HG02623 (cell line): ENCODE measurements around the gene CFAP61.
"Not testable (repeated sequence)": the region's sequence is repeated elsewhere in the genome, so short reads cannot be mapped to it uniquely, and the experiment has no call there.

Source experiments
- ATAC-seq: cut with Tn5 transposase; IDR thresholded peaks from one replicate; pipeline ENCODE4 v1.9.1; 2021; ENCODE audit warnings: moderate library complexity; ENCODE audit not compliant: unreplicated experiment

Gene CFAP61

GRCh38 chr20:20317621-20318364 is 265.5 kb downstream of the CFAP61 start:
- ATAC-seq = peak; percentile 23

GRCh38 chr20:20318365-20319161 is 266.2 kb downstream of the CFAP61 start:
- no peak for ATAC-seq

DNA sequence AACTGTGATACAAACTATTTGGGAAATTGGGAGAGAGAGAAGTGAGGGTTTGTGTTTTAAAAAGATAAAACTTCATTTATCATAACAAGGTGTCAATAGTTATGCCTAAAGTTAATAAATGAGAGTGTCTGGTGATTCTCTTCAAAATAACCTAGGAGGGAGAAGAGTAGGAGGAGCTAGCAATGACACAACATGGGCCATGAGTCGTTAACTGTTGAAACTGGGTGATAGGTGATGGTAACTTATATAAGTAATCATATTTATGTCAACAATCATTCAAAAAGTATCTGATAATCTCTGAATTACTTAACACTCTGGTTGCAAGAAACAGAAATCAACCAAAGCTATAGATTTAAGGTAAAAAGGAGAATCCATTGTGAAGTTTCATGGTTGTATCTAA is 268.8 kb downstream of the CFAP61 start:
- no peak for ATAC-seq

GRCh38 chr20:20321917-20322316 is 269.6 kb downstream of the CFAP61 start:
- no peak for ATAC-seq

DNA sequence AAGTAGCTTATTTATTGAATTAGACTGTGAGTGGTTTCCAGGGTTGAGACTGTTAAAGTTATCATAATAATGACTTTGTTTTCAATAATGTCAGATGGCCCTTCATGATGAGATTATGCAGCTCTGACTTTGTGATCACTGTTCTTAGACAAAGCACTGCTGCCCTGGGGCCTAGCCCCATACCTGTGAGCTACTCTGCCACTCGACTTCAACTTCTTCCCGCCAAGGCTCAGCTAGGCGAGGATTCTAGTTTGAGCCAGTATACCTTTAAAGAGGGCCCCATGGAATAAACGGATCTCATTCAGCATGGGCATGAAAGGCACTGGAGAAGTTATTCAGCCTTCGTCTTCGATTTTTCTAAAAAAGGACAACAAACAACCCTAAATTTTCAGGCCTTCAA is 270.6 kb downstream of the CFAP61 start:
- no peak for ATAC-seq

DNA sequence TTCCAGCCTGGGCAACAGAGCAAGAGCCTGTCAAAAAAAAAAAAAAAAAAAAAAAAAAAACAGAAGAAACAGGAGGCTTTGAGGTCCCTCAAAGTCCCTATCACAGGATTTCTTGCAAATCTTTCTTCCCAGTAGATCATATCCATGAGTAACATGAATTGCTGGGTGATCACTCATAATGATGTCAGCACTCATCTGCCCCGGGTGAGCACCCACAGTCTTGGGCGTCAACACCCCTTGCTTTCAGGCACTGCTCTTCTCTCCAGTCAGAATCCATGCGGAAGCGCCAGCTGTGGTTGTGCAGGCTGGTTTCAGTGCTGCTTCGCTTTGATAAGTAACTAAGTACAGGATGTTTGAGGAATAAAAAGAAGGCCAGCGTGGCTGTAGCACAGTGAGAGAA is 275.4 kb downstream of the CFAP61 start:
- no peak for ATAC-seq

- ATAC-seq = no peak
Measured at GRCh38 chr20:20329564-20329963, 277.2 kb downstream of the CFAP61 start.

- no peak for ATAC-seq
Measured at GRCh38 chr20:20331156-20331555, 278.8 kb downstream of the CFAP61 start.

DNA sequence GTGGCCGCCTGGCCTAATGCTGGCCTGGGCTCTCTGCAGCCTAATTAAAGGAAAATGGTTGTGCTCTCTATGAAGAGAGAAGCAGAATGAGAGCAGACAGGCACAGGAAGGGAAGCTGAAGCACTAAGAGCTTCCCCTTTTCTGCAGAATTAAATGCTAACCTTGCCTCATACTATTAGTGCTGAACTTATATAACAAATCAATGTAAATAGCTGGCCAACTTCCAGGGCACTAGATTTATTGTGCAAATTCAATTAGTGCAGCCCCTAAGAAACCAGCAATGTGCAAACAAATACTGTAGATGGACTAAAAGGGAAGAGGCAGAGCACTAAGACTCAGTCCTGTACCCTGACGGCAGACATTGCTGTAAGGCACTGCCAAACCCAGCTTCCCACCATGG is 279.5 kb downstream of the CFAP61 start:
- ATAC-seq = no peak

DNA sequence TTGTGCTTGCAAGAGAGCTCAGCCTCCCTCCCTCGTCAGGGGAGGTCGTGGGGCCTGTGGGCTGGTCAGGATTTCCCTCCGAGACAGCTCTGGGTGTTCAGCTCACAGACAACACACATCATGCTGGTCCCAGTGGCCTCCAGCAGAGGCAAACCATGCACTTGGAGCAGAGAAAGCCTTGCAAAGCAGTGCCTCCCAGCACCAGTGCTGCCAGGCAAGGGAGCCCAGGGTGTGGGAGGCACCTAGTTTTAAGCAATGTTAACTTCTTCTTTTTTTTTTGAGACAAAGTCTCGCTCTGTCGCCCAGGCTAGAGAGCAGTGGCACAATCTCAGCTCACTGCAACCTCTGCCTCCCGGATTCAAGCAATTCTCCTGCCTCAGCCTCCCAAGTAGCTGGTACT is 281.5 kb downstream of the CFAP61 start:
- no peak for ATAC-seq

DNA sequence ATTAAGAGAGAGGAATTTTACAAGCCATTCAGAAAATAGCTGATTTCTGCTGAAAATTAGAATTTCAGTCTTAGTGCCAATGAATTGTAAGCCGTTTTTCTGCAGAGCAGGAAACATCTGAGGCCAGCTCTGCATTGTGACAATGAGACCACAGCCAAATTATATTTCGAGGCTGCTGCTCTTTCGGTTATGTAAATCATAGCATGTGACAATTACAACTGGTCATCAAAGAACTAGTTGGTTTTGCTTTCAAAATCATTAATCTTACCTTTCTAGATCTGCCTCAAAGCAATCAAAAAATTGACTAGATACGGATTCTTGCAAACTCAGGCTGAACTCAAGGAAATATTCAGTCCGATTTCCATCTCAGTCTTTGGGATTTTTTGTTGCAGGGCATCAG is 282.2 kb downstream of the CFAP61 start:
- ATAC-seq = peak; percentile 97

DNA sequence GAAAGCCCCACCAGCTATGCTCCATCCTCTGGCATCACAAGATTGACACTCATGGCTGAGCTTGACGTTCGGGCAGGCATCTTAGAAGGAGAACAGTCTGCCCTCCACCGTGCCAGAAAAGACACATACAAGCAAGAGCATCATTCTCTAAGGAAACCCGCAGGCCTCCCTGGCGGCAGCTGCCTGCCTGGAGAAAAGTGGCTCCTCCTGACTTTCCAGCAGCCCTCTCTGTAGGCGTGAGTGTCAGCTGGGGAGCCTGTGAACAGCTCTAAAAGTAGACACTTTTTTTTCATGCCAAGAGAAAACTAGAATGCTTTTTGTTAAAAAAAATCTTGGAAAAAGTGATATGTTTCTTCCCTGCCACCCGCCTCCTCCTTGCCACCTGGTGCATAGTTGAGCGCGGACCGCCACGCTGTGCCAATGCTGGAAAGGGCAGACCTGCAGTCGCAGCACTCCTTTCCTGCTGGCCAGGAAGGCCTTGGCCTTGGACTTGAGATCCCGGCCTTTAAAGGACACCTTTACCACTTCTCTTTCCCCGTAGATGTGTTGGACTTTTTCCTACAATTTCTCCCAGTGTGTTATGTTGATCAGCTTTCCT is 285.9 kb downstream of the CFAP61 start:
- ATAC-seq = no peak

- ATAC-seq = no peak
Measured at GRCh38 chr20:20340443-20340842, 288.1 kb downstream of the CFAP61 start.

DNA sequence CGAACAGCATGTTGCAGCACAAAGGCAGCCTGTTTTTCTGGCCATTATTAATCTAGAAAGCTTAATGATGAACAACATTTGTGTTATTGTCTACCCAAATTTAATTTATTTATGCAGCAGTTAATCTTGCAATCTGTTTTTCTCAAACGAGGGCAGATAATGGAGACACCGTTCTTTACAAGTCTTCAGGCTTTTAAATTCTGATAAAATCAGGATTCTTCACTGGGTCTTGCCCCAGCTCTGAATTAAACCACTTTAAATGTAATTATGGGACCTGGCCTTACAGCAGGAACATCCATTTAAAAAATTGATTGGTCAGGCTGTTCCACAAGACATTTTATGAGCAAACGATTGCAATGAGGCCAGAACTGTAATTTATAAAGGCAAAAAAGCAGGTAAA is 289.0 kb downstream of the CFAP61 start:
- ATAC-seq = no peak

DNA sequence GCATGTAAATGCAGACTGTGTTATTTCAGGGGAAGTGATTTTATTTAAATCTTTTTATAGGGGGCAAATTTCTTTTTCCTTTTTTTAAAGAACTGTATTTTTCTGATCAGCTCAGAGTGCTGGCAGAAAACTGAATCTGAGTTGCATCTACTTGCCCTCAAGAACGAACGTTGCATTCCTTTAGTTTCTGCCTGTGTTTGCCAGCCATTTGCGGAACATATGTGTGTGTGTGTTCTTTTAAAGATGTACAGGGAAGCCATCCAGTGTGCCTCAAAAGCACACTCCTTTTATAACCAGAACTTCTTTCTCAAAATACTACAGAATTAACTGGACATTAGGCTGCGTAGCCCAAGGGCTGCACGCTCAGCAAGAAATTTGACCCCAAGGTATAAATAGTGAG is 289.7 kb downstream of the CFAP61 start:
- ATAC-seq = no peak

DNA sequence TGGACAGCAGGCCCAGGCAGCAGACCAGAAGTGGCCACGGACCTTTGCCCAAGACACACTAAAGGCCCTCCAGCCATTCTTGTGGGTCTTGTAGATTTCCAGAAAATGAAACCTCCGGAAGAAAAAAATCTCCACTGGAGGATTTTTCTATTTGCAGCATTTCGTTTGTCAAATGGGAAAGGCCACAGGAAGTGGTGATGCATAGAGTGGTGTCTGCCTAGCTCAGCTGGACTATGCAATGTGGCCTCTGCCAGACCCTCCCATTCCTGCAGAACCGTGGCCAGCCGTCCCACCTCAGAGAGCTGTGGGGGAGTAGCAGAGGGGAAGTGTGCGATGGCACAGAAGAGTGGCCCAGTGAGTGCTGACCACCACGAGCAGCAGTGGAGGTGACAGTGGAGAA is 291.6 kb downstream of the CFAP61 start:
- no peak for ATAC-seq

DNA sequence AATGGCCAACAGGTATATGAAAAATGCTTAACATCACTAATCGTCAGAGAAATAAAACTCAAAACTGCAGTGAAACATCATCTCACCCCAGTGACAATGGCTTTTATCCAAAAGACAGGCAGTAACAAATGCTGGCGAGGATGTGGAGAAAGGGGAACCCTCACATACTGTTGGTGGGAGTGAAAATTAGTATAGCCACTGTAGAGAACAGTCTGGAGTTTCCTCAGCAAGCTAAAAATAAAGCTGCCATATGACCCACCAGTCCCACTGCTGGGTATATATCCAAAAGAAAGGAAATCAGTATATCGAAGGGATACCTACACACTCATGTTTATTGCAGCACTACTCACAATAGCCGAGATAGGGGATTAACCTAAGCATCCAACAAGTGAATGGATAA is 292.1 kb downstream of the CFAP61 start:
- no peak for ATAC-seq

- ATAC-seq = no peak
Measured at GRCh38 chr20:20353576-20353975, 301.2 kb downstream of the CFAP61 start.

DNA sequence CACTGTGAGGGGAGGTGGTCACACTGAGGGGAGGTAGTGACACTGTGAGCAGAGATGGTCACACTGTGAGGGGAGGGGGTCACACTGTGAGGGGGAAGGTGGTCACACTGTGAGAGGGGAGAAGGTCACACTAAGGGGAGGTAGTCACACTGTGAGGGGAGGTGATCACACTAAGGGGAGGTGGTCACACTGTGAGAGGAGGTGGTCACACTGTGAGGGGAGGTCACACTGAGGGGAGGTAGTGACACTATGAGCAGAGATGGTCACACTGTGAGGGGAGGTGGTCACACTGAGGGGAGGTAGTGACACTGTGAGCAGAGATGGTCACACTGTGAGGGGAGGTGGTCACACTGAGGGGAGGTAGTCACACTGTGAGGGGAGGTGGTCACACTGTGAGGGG is 303.2 kb downstream of the CFAP61 start:
- ATAC-seq = not testable (repeated sequence)

- ATAC-seq = no peak
Measured at GRCh38 chr20:20358801-20359200, 306.5 kb downstream of the CFAP61 start.

GRCh38 chr20:20359628-20360027 is 307.3 kb downstream of the CFAP61 start:
- no peak for ATAC-seq

DNA sequence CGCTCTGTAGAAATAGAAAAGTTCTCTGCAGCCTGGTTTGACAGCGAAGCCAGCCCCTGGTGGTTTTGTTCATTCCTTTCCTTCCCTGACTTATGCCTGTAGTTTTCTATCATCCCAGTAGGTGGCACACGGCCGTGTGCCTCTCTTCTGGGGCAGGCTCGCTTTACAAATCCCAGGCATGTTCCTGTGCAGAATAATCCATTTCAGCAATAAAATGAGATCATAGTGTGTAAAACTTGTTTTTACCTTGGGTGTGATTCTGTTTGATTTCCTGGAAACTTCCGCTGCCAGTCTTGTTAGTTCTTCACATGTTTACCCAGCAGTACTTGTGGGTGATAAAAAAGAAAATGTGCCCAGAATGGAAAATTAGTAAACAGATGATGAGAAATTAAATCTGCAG is 308.1 kb downstream of the CFAP61 start:
- ATAC-seq = peak; percentile 63
